ENCODE measurements around the gene TRAF3IP3.

DNA sequence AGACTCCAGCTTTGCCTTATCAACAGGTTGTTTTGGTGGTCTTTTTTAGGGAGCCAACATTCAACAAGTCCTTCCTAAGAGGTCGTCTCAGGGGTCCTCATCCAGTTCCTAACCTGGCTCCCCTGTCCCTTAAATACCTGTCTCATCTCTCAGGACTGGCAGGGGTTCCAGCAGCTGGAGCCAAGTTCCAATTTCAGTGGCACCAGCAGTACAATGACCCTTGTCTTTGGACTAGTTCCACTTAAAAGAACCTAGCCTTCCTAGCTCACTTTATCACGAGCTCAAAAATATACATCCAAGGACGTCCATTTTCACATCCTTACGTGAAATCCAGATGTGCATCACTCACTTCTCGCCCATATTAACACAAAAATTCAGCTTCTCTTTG, 18.7 kb upstream of the TRAF3IP3 start:
- TF ChIP-seq, protein P1, sequence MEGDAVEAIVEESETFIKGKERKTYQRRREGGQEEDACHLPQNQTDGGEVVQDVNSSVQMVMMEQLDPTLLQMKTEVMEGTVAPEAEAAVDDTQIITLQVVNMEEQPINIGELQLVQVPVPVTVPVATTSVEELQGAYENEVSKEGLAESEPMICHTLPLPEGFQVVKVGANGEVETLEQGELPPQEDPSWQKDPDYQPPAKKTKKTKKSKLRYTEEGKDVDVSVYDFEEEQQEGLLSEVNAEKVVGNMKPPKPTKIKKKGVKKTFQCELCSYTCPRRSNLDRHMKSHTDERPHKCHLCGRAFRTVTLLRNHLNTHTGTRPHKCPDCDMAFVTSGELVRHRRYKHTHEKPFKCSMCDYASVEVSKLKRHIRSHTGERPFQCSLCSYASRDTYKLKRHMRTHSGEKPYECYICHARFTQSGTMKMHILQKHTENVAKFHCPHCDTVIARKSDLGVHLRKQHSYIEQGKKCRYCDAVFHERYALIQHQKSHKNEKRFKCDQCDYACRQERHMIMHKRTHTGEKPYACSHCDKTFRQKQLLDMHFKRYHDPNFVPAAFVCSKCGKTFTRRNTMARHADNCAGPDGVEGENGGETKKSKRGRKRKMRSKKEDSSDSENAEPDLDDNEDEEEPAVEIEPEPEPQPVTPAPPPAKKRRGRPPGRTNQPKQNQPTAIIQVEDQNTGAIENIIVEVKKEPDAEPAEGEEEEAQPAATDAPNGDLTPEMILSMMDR (IDR thresholded peaks at IDR 0.05): no peak
- no peak for TF ChIP-seq EZH2 (IDR thresholded peaks at IDR 0.05; ENCODE audit: borderline replicate concordance, insufficient read depth, low read depth, low read length, poor library complexity, severe bottlenecking)
